HAP-1 (cell line): ENCODE measurements around the gene TRIP10.
"Not testable (repeated sequence)": the region's sequence is repeated elsewhere in the genome, so short reads cannot be mapped to it uniquely, and the experiment has no call there.

ENCODE experiments used
- DNase-seq, 2 experiments: peaks; one replicate each; pipeline ENCODE4 v3.0.0-alpha.2; 2016 to 2020; ENCODE audit warnings: low spot score in 2 of 2
- H3K27me3 ChIP-seq: fragments of 250-450 bp; sonication (Bioruptor Pico); 2 replicates; pipeline ENCODE4 v1.5.1; 2020; ENCODE audit warnings: low read depth, mild to moderate bottlenecking, moderate library complexity
- H3K36me3 ChIP-seq: fragments of 250-450 bp; sonication (Bioruptor Pico); replicated peaks from 2 replicates; pipeline ENCODE4 v1.5.1; 2020; ENCODE audit warnings: mild to moderate bottlenecking
- H3K4me1 ChIP-seq: fragments of 250-450 bp; sonication (Bioruptor Pico); 2 replicates; pipeline ENCODE4 v1.5.1; 2020; ENCODE audit warnings: mild to moderate bottlenecking
- H3K4me3 ChIP-seq: fragments of 250-450 bp; sonication (Bioruptor Pico); 2 replicates; pipeline ENCODE4 v1.5.1; 2020; ENCODE audit warnings: mild to moderate bottlenecking, moderate library complexity
- H3K9me3 ChIP-seq: fragments of 250-450 bp; sonication (Bioruptor Pico); 2 replicates; pipeline ENCODE4 v1.5.1; 2020; ENCODE audit warnings: mild to moderate bottlenecking, moderate library complexity
- in situ Hi-C: fragments of 300-500 bp; cut with MboI; formaldehyde crosslinking; loops from 3 replicates; pipeline ENCODE4 v1.14.3; 2020; ENCODE audit warnings: low sequenced_read_pairs, inconsistent platforms, mixed read lengths

TRIP10 gene

DNA sequence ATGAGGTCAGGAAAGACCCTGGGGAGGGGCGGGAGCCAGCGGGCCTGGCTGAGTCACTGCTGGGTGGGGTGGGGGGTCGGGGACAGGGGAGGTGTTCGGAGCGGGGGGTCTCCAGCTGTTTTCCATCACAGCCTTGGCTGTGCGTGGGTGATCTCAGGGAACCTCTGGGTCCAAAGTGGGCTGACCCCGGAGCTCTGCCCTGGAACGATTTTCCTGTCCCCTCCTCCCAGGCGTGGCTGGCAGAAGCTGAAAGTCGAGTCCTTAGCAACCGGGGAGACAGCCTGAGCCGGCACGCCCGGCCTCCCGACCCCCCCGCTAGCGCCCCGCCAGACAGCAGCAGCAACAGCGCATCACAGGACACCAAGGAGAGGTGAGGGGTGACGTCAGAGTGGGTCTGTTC lies 10.6 kb downstream of the TRIP10 start:
- H3K4me3 ChIP-seq: no peak overlapping the region
- no peaks in the 10 kb centered on the region for H3K27me3 ChIP-seq
- DNase-seq: no peak
- H3K36me3 ChIP-seq: peaks cover 69% of the 10 kb centered on the region
- in situ Hi-C loops: no loop called here
- peaks cover 9% of the 10 kb centered on the region for H3K4me1 ChIP-seq
- no peaks in the 10 kb centered on the region for H3K9me3 ChIP-seq

DNA sequence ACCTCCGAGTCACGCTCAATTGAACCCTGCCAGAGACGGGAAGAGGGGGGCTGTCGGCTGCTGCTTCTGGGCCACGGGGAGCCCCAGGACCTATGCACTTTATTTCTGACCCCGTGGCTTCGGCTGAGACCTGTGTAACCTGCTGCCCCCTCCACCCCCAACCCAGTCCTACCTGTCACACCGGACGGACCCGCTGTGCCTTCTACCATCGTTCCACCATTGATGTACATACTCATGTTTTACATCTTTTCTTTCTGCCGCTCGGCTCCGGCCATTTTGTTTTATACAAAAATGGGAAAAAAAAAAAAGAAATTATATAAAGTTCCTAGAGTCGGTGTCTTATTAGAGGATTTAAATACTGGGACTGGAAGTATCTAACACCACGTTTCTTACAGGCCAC lies 11.7 kb downstream of the TRIP10 start:
- H3K36me3 ChIP-seq: peaks cover 60% of the 10 kb centered on the region
- in situ Hi-C loops: no loop called here
- no peak for DNase-seq

DNA sequence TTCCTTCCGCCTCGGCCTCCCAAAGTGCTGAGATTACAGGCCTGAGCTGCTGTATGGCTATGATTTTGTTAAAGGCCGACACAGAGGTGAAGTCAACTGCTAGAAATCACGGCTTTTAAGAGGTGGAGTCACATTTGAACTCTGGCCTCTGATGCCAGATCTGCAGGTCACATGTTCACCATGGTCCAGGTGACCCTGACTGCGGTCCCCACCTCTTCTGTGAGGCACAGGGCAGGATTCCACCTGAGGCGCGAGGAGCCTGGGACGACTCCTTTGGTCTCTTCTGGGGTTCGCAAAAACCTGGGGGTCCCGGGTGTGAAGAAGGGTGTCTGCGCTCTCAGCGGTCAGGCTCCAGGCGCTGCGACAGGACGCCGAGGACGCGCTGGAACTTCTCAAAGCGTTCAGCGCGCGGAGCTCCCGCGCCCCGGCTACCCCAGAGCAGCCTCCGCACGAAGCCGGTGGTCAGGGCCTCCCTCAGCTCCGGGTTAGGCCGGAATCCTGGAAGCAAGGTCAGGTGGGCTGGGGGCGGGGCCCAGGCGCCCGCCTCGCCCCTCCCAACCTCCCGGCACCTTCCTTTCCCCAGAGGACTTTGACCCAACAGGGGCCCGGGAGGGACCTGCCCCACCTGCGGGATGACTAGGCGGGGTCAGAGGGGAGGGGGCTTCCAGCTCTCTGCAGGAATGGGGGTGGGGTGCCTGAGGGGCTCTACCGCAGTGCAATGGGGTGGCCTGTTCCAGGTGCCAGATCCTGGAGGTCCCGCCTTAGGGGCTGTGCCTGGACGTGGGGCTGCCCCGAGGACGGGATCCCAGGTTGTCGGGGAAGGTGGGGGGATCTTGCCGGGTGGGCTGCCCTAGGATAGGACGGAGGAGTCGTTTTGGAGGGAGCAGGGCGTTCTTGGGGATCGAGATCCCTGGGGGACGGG lies 13.0 kb downstream of the TRIP10 start:
- peak in 1 of 2 experiments; percentile 47 for DNase-seq
- peaks cover 47% of the 10 kb centered on the region for H3K36me3 ChIP-seq
- H3K4me3 ChIP-seq: peak overlapping the region; percentile 31
- H3K27me3 ChIP-seq: no peaks in the 10 kb centered on the region
- no peaks in the 10 kb centered on the region for H3K9me3 ChIP-seq
- in situ Hi-C loops: no loop called here
- H3K4me1 ChIP-seq: peaks cover 9% of the 10 kb centered on the region

More for the DNA sequence above, 11.7 kb downstream of the TRIP10 start:
- H3K9me3 ChIP-seq: no peaks in the 10 kb centered on the region
- H3K4me1 ChIP-seq: peaks cover 9% of the 10 kb centered on the region
- no peak overlapping the region for H3K4me3 ChIP-seq
- no peaks in the 10 kb centered on the region for H3K27me3 ChIP-seq

DNA sequence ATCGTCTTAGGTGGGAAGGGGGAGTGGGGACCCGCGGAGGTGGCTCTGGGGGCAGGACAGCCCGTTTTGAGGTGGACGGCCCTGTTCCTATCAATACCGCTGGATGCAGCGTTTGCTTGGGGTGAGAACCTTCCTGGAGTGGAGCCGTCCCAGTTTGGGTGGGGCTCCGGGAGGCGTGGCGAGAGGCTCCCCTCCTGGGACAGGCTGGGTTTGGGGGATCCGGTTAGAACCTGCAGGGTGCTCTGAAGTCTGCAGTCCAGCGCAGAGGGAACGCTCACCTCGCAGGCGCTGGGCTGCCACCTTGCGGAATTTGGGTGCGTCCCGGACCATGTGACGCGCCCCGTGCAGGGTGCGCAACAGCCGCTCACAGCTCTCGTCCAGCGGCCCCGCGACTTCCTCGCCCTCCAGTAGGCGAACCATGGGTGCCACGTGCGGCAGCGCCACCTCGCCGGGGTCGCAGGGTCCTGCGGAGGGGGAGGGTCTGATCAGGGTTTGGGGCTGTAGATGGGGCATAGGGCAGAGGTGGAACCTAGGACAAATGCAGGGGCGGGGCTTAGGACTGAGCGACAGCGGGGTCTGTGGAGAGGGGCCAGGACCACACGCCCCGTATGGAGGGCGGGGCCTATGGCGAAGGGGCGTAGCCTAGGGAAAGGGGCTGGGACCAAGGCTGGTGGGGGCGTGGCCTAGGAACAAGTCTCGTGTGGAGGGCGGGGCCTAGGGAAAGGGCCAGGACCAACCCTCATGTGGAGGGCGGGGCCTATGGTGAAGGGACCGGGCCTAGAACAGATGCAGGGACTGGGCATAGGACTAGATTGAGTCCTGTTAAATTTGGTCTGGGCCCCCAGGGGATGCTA lies 13.9 kb downstream of the TRIP10 start:
- Histone ChIP-seq H3K4me1 (peaks cover 9% of the 10 kb centered on the region), H3K9me3 (no peaks in the 10 kb centered on the region), H3K36me3 (peaks cover 38% of the 10 kb centered on the region), H3K4me3 (peak overlapping the region; percentile 31), H3K27me3 (no peaks in the 10 kb centered on the region)
- in situ Hi-C loops: no loop called here
- peak; percentile 82 to 98 for DNase-seq

DNA sequence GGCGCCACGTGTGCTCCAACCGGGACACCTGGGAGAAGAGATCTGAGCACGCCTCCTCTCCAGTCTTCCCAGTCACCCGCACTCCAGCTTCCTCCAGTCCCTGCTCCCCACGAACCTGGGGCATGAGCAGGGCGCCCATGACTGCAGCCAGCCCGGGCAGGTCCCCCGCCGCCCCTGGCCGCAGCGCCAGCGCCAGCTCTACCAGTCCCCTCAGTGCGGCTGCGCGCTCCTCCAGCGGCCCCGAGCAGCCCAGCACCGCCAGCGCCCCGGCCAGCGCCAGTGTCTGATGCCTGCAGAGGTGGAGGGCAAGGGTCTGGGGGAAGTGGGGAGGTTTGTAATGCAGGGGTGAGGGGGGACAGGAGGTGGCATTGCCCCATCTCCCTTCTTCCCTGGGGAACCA lies 14.7 kb downstream of the TRIP10 start:
- in situ Hi-C loops: no loop called here
- no peak for DNase-seq
- H3K27me3 ChIP-seq: no peaks in the 10 kb centered on the region
- no peaks in the 10 kb centered on the region for H3K9me3 ChIP-seq
- H3K4me1 ChIP-seq: peaks cover 9% of the 10 kb centered on the region
- H3K4me3 ChIP-seq: no peak overlapping the region
- H3K36me3 ChIP-seq: peaks cover 30% of the 10 kb centered on the region

DNA sequence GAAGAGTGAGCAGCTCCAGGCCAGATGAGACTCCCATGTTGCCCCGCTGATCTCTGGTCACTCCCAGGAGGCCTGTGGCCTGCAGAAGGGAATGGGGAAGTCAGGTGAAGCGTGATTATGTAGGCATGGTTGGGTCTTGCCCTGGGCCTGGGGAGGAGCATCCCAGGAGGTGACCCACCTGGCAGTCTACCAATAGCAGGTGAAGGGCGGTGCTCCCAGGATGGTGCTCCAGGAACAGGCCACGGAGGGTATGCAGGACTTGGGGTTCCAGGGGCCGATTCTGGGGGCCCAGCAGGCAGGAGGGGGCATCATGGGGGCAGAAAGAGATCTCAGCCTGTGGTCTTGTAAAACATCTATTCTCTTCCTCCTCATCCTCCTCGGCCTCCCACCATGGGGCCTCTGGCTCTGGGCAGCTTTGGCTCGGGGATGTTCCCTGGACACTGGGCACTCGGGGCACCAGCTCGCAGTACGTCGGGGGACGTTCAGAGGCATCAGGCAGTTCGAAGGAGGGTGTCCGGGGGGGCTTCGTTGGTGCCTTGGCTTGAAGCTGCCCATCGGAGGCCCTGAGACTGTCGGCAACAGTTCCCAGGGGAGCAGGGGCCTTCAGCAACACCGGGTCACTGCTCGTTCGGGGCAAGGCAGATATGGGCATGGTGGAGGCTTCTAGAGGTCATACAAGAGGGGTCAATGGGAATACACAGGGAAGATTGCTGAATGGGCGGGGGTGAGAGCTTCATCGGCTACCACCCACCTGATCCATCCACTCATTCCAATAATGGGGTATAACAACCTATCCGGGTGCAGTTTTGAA lies 15.4 kb downstream of the TRIP10 start:
- no peaks in the 10 kb centered on the region for H3K27me3 ChIP-seq
- H3K9me3 ChIP-seq: no peaks in the 10 kb centered on the region
- no peak for DNase-seq
- H3K4me1 ChIP-seq: peaks cover 9% of the 10 kb centered on the region
- in situ Hi-C loops: no loop called here
- peaks cover 23% of the 10 kb centered on the region for H3K36me3 ChIP-seq
- H3K4me3 ChIP-seq: no peak overlapping the region

DNA sequence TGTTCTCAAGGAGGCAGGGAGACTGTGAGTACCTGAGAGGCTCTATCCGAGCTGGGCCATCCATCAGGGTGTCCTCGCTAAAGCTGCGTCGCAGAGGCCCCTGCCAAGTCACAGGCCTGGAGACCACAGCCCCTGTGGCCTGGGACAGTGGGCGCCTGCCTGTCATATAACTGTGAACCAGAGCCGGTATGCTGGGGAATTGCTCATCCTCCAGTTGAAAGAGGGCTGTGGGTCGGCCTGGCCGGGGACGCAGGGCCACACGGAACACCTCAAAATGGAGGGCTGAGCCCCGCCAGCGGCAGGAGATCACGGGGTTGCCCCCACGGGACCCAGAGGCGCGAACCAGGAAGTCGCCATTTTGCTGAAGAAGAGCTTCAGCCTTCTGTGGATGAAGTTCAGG lies 21.1 kb downstream of the TRIP10 start:
- DNase-seq: no peak
- H3K9me3 ChIP-seq: no peaks in the 10 kb centered on the region
- H3K4me1 ChIP-seq: no peaks in the 10 kb centered on the region
- no peak overlapping the region for H3K4me3 ChIP-seq
- H3K36me3 ChIP-seq: no peaks in the 10 kb centered on the region; the same call in 1 of the 2 replicates
- in situ Hi-C loops: no loop called here
- no peaks in the 10 kb centered on the region for H3K27me3 ChIP-seq

DNA sequence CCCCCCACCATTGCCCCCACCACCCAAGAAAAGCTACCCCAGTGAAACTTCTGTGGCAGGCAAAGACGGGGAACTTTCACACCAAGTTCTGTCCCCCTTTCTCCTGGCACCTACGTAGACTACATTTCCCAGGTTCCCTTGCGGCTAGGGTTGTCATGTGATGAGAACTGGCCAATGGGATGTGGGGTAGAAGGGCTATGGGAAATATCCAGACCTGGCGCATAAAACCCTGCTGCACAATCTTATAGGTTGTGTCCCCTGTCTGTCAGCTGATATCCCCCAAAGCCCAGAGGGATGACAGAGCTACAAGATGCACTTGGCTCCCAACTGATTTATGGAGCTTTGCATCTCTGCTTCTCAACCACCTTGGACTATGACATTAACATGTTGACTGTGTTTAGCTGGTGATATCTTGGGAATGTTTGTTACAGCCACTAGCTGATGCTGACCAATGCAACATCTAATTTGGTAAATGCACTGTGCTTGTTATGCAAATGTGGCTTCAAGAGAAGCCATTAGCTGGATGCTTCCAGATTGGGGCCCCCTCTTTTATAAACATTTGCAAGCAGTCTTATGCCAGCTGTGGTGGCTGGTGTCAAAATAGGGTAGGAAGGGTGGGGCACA lies 21.7 kb downstream of the TRIP10 start:
- DNase-seq: peak in 1 of 2 experiments; percentile 44
- no peaks in the 10 kb centered on the region for H3K4me1 ChIP-seq
- H3K9me3 ChIP-seq: no peaks in the 10 kb centered on the region
- H3K36me3 ChIP-seq: no peaks in the 10 kb centered on the region
- in situ Hi-C loops: no loop called here
- no peak overlapping the region for H3K4me3 ChIP-seq
- H3K27me3 ChIP-seq: no peaks in the 10 kb centered on the region

DNA sequence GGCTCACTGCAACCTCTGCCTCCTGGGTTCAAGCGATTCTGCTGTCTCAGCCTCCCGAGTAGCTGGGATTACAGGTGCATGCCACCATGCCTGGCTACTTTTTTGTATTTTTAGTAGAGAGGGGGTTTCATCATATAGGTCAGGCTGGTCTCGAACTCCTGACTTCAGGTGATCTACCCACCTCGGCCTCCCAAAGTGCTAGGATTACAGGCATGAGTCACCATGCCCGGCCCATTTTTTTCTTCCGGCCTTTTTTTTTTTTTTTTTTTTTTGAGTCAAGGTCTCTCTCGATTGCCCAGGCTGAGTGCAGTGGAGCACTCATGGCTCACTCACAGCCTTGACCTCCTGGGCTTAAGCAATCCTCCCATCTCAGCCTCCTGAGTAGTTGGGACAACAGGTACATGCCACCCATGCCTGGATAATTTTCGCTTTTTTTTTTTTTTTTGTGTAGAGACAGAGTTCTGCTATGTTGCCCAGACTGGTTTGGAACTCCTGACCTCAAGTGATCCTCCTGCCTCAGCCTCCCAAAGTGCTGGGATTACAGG lies 22.8 kb downstream of the TRIP10 start:
- H3K9me3 ChIP-seq, H3K36me3 ChIP-seq, H3K27me3 ChIP-seq, H3K4me1 ChIP-seq, DNase-seq, H3K4me3 ChIP-seq, in situ Hi-C loops: not testable (repeated sequence)

DNA sequence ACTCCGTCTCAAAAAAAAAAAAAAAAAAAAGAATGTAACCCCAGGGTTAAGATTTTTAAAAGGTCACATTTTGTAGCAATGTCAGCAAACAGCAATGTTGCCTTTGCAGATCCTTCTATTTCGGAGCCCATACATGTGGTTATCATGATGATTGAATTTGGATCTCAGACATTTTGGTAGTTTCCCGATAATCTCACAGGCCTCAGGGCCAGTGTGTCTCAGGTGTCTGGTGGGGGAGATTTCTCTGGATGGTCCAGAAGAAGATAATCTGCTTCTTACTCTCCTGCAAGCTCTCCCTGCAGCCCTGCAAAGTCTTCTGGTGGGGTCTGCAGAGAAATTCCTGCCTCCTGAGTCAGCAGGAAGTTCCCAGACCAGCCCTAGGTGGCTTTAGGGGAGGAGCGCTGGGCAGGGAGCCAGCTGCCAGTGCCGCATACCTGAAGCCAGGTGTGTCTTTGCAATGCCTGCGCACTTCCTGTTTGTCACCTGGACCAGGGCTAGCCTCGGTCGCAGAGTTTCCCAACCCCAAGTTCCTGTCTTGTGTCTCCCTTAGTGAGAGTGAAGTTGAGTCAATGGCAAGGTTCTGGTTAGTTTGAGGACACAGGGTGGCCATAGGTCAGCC lies 26.4 kb downstream of the TRIP10 start:
- no peaks in the 10 kb centered on the region for H3K36me3 ChIP-seq
- in situ Hi-C loops: no loop called here
- H3K27me3 ChIP-seq: no peaks in the 10 kb centered on the region
- no peak for DNase-seq
- H3K9me3 ChIP-seq: no peaks in the 10 kb centered on the region
- H3K4me3 ChIP-seq: no peak overlapping the region
- peaks cover 6% of the 10 kb centered on the region; the same call in 1 of the 2 replicates for H3K4me1 ChIP-seq

DNA sequence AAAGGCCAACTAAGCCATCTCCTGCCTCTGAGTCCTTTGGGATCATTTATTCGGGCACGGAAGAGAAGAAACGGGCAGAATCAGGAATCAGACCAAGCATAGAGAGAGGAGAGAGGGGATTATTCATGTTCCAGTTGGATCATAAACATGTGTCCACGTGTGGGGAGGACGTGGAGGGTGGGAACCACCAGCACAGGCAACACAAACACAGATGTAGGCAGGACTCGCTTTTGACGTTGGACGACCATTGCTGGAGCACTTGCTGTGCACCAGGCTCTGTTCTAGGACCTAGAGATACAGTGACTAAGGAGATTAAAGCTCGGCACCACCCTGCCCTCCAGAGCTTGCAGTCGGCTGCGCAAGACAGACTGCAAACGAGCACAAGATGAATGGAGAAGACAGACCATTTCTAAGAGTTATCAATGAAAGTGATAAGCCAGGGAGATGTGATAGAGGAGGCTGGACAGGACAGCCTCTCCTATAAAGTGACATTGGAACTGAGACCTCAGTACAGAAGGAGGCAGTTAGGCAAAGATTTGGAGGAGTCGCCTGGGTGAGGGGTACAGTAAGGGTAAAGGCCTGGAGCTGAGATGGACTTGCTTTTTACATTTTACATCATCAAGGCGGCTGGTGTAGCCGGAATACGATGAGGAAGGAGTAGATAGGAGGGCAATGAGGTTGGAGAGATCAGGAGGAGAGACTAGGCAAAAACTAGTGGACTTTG lies 27.0 kb downstream of the TRIP10 start:
- peak overlapping the region; percentile 51 for H3K4me3 ChIP-seq

DNA sequence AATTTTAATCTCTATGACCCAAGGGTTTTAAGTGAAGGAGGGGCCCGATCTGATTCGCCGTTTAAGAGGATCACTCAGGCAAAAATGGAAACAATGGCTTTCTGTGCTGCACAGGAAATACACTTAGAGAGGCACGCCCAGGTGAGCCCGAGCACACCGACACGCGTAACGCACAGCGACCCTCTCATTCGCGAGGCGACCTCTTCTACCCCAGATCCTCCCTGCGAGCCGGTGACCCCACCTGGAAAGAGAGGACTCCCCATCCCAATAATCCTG lies 27.5 kb downstream of the TRIP10 start:
- H3K27me3 ChIP-seq: no peaks in the 10 kb centered on the region
- peak; percentile 10 to 43 for DNase-seq
- H3K4me3 ChIP-seq: peak overlapping the region; percentile 51
- no peaks in the 10 kb centered on the region for H3K36me3 ChIP-seq
- H3K9me3 ChIP-seq: no peaks in the 10 kb centered on the region
- H3K4me1 ChIP-seq: peaks cover 6% of the 10 kb centered on the region; the same call in 1 of the 2 replicates
- in situ Hi-C loops: no loop called here

More for the DNA sequence above, 27.0 kb downstream of the TRIP10 start:
- H3K9me3 ChIP-seq: no peaks in the 10 kb centered on the region
- DNase-seq: no peak
- in situ Hi-C loops: no loop called here
- no peaks in the 10 kb centered on the region for H3K27me3 ChIP-seq
- peaks cover 6% of the 10 kb centered on the region; the same call in 1 of the 2 replicates for H3K4me1 ChIP-seq
- no peaks in the 10 kb centered on the region for H3K36me3 ChIP-seq
